Mesendoderm (in vitro differentiated cells): ENCODE data around the gene SCLY.

Source experiments
- DNase-seq: peaks from one replicate; pipeline ENCODE4 v3.0.0; 2013
- H2AK5ac ChIP-seq: 2 replicates; pipeline ENCODE4 v1.6.1; 2013; ENCODE audit warnings: low read length, inconsistent platforms
- H2BK120ac ChIP-seq: 2 replicates; pipeline ENCODE4 v1.6.1; 2013; ENCODE audit warnings: low read depth, mild to moderate bottlenecking, low read length, moderate library complexity, mixed read lengths
- H2BK15ac ChIP-seq: replicated peaks from 2 replicates; pipeline ENCODE4 v1.6.1; 2013; ENCODE audit warnings: low read depth, mild to moderate bottlenecking, moderate library complexity
- H2BK5ac ChIP-seq: 2 replicates; pipeline ENCODE4 v1.6.1; 2013; ENCODE audit warnings: low read length, inconsistent platforms
- H3K18ac ChIP-seq: 2 replicates; pipeline ENCODE4 v1.6.1; 2013; ENCODE audit warnings: mild to moderate bottlenecking, low read length, mixed read lengths
- H3K23ac ChIP-seq: one replicate; pipeline ENCODE4 v1.6.1; 2013; ENCODE audit warnings: low read length
- H3K27ac ChIP-seq: 2 replicates; pipeline ENCODE4 v1.5.1; 2013; ENCODE audit warnings: low read depth, mild to moderate bottlenecking, inconsistent platforms, low read length, moderate library complexity
- H3K27me3 ChIP-seq: 2 replicates; pipeline ENCODE4 v1.6.1; 2013; ENCODE audit warnings: low read length, control low read depth, mild to moderate bottlenecking, inconsistent platforms; ENCODE audit not compliant: insufficient read depth, poor library complexity
- H3K36me3 ChIP-seq: 2 replicates; pipeline ENCODE4 v1.6.1; 2013; ENCODE audit warnings: low read length, inconsistent platforms; ENCODE audit not compliant: control insufficient read depth, insufficient read depth
- H3K4ac ChIP-seq: one replicate; pipeline ENCODE4 v1.6.1; 2013; ENCODE audit warnings: low read depth, mild to moderate bottlenecking, low read length, moderate library complexity
- H3K4me1 ChIP-seq: 2 replicates; pipeline ENCODE4 v1.6.1; 2013; ENCODE audit warnings: low read depth, low read length, inconsistent platforms; ENCODE audit not compliant: control insufficient read depth
- H3K4me2 ChIP-seq: 2 replicates; pipeline ENCODE4 v1.6.1; 2013; ENCODE audit warnings: low read length
- H3K4me3 ChIP-seq: 2 replicates; pipeline ENCODE4 v1.5.1; 2013; ENCODE audit warnings: mild to moderate bottlenecking, low read length
- H3K56ac ChIP-seq: one replicate; pipeline ENCODE4 v1.6.1; 2013; ENCODE audit warnings: low read length
- H3K79me1 ChIP-seq: 2 replicates; pipeline ENCODE4 v1.6.1; 2013; ENCODE audit warnings: low read length, inconsistent platforms
- H3K79me2 ChIP-seq: 2 replicates; pipeline ENCODE4 v1.6.1; 2013; ENCODE audit warnings: mild to moderate bottlenecking, low read length; ENCODE audit not compliant: control insufficient read depth, insufficient read depth
- H3K9ac ChIP-seq: 2 replicates; pipeline ENCODE4 v1.6.1; 2013; ENCODE audit warnings: low read length, inconsistent platforms
- H4K5ac ChIP-seq: one replicate; pipeline ENCODE4 v1.6.1; 2013; ENCODE audit warnings: low read length
- H4K8ac ChIP-seq: one replicate; pipeline ENCODE4 v1.6.1; 2013; ENCODE audit warnings: low read depth, mild to moderate bottlenecking, control low read depth, low read length, moderate library complexity
- WGBS: extraction: QIAGEN DNeasy Blood & Tissue Kit; methylation state at CpG from one replicate; pipeline ENCODE4 v1.1.7; 2013; ENCODE audit warnings: low lambda C conversion rate, missing lambda C conversion rate; ENCODE audit not compliant: insufficient coverage; ENCODE audit errors: extremely low coverage; 5-methylcytosine and 5-hydroxymethylcytosine counted together

The SCLY gene

DNA sequence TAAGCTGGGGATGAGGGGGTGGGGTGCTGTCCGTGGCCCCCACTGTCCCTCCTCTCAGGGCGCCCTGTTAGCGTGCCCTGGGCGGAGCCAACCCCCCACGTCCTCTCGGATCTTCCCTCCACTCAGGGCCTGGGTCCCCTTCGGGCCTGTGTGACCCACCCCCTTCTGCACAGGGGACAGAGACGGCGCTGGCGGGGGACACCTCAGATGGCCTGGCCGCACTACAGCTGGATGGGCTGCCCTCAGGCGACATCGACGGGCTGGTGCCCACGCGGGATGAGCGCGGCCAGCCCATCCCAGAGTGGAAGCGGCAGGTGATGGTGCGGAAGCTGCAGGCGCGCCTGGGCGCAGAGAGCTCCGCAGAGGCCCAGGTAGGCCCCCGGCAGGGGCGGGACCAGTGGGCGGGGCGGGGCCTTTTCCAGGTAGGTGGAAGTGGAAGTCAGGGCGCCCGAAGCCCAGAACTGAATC is 67.8 kb downstream of the SCLY start:
- H3K79me2 ChIP-seq = no peaks in the 10 kb centered on the region
- no peaks in the 10 kb centered on the region for H3K79me1 ChIP-seq
- WGBS = no CpG with 5 or more reads among the region's 30 CpGs
- H3K9ac ChIP-seq = peak overlapping the region; percentile 29
- peak overlapping the region; percentile 44 for H3K4me2 ChIP-seq
- no peak overlapping the region for H4K5ac ChIP-seq
- no peak overlapping the region for H3K4me3 ChIP-seq
- no peak for DNase-seq
- no peak overlapping the region for H3K4ac ChIP-seq
- no peak overlapping the region for H3K27ac ChIP-seq
- no peaks in the 10 kb centered on the region for H3K27me3 ChIP-seq
- H2BK120ac ChIP-seq = no peak overlapping the region
- peaks cover 4% of the 10 kb centered on the region for H3K4me1 ChIP-seq
- H3K18ac ChIP-seq = no peak overlapping the region
- no peak overlapping the region for H3K23ac ChIP-seq
- H3K36me3 ChIP-seq = no peaks in the 10 kb centered on the region
- H3K56ac ChIP-seq = peak overlapping the region; percentile 67
- H2AK5ac ChIP-seq = no peak overlapping the region
- H4K8ac ChIP-seq = no peak overlapping the region
- H2BK15ac ChIP-seq = no peak overlapping the region
- H2BK5ac ChIP-seq = no peak overlapping the region

DNA sequence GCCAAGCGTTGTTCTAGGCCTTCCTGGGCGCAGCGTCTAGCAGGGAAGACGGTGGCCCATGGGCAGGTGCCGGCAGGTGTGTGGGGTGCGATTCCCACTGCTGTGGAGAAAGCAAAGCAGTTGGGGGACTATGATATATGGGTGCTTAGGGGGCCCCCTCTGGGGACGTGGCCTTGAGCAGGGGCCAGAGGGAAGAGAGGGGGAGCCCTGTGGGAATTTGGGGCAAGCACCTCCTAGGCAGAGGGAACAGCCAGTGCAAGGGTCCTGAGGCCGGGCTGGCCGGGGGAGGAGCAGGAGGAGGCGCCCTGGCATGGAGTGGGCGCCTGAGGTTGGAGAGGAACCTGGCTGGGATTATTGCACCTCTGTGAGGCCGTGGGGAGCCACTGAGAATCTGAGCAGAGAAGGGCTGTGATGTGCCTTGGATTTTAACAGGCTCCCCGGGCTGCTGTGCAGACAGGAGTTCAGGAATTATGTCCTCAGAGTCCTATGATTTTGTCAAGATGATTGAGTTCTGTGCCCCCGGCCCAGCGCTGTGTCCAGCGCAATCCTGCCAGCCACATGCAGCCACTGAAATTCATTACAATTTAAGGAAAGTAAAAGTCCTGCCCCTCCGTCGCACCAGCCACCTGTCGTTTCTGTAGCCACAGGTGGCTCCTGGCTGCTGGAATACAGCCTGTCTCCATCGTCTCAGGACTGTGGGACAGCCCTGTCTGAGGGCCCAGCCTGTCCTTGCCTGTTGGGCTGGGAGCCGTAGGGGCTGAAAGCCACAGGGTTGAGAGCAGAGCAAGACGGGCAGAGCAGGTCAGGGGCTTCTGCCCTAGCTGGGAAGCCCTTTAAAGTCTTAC is 68.6 kb downstream of the SCLY start:
- no peaks in the 10 kb centered on the region for H3K79me1 ChIP-seq
- no peak overlapping the region for H3K9ac ChIP-seq
- H3K4me1 ChIP-seq = peaks cover 4% of the 10 kb centered on the region
- H3K27ac ChIP-seq = no peak overlapping the region
- H3K36me3 ChIP-seq = no peaks in the 10 kb centered on the region
- no peak overlapping the region for H2BK15ac ChIP-seq
- H3K23ac ChIP-seq = no peak overlapping the region
- no peak for DNase-seq
- H3K79me2 ChIP-seq = no peaks in the 10 kb centered on the region
- H2AK5ac ChIP-seq = no peak overlapping the region
- no peak overlapping the region for H2BK120ac ChIP-seq
- no CpG with 5 or more reads among the region's 22 CpGs for WGBS
- H4K8ac ChIP-seq = no peak overlapping the region
- H3K56ac ChIP-seq = peak overlapping the region; percentile 49
- no peak overlapping the region for H3K4me3 ChIP-seq
- H2BK5ac ChIP-seq = no peak overlapping the region
- no peak overlapping the region for H3K4me2 ChIP-seq
- H4K5ac ChIP-seq = no peak overlapping the region
- H3K27me3 ChIP-seq = no peaks in the 10 kb centered on the region
- no peak overlapping the region for H3K18ac ChIP-seq
- H3K4ac ChIP-seq = no peak overlapping the region

DNA sequence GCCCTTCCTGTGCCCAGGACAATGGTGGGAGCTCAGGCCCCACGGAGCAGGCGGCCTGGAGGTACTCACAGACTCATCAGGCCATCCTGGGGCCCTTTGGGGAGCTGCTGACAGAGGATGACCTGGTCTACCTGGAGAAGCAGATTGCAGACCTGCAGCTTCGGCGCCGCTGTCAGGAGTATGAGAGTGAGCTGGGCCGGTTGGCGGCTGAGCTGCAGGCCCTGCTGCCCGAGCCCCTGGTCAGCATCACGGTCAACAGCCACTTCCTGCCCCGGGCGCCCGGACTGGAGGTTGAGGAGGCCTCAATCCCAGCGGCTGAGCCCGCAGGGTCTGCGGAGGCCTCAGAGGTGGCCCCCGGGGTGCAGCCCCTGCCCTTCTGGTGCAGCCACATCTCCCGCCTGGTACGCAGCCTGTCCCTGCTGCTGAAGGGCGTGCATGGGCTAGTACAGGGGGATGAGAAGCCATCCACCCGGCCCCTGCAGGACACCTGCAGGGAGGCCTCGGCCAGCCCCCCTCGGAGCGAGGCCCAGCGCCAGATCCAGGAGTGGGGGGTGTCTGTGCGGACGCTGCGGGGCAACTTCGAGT is 69.4 kb downstream of the SCLY start:
- no peak overlapping the region for H3K9ac ChIP-seq
- no peaks in the 10 kb centered on the region for H3K27me3 ChIP-seq
- H3K18ac ChIP-seq = no peak overlapping the region
- no peak overlapping the region for H2BK15ac ChIP-seq
- no CpG with 5 or more reads among the region's 28 CpGs for WGBS
- no peak overlapping the region for H3K4me2 ChIP-seq
- no peak for DNase-seq
- no peak overlapping the region for H4K5ac ChIP-seq
- H3K4me3 ChIP-seq = no peak overlapping the region
- no peak overlapping the region for H3K4ac ChIP-seq
- H3K4me1 ChIP-seq = peaks cover 4% of the 10 kb centered on the region
- H3K79me2 ChIP-seq = no peaks in the 10 kb centered on the region
- H2BK120ac ChIP-seq = no peak overlapping the region
- no peak overlapping the region for H2BK5ac ChIP-seq
- H3K23ac ChIP-seq = no peak overlapping the region
- H3K36me3 ChIP-seq = no peaks in the 10 kb centered on the region
- H3K79me1 ChIP-seq = no peaks in the 10 kb centered on the region
- no peak overlapping the region for H3K56ac ChIP-seq
- H4K8ac ChIP-seq = no peak overlapping the region
- H3K27ac ChIP-seq = no peak overlapping the region
- H2AK5ac ChIP-seq = no peak overlapping the region

DNA sequence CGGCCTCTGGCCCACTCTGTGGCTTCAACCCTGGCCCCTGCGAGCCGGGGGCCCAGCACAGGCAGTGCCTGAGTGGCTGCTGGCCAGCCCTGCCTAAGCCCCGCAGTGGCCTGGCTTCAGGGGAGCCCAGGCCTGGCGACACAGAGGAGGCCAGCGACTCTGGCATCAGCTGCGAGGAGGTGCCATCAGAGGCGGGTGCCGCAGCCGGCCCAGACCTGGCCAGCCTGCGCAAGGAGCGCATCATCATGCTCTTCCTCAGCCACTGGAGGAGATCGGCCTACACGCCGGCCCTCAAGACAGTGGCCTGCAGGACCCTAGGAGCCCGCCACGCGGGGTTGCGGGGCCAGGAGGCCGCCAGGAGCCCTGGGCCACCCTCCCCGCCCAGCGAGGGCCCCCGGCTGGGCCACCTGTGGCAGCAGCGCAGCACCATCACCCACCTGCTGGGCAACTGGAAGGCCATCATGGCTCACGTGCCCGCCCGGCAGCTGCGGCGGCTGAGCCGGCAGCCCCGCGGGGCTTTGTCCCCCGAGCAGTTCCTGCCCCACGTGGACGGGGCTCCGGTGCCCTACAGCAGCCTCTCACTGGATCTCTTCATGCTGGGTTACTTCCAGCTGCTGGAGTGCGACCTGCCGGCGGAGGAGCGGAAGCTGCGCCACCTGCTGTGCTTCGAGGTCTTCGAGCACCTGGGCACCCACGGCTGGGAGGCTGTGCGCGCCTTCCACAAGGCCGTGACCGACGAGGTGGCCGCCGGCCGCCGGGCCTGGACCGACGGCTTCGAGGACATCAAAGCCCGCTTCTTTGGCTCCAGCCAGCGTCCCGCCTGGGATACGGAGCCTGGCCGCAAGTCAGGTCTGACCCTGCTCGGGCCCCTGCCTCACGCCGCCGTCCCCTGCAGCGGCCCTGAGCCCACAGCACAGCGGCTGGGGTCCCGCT is 70.2 kb downstream of the SCLY start:
- no peaks in the 10 kb centered on the region for H3K27me3 ChIP-seq
- H2AK5ac ChIP-seq = no peak overlapping the region
- H3K27ac ChIP-seq = no peak overlapping the region
- H2BK120ac ChIP-seq = no peak overlapping the region
- no peak overlapping the region for H3K23ac ChIP-seq
- H3K36me3 ChIP-seq = no peaks in the 10 kb centered on the region
- H3K56ac ChIP-seq = no peak overlapping the region
- no peak for DNase-seq
- H4K5ac ChIP-seq = no peak overlapping the region
- peaks cover 4% of the 10 kb centered on the region for H3K4me1 ChIP-seq
- H3K18ac ChIP-seq = no peak overlapping the region
- no CpG with 5 or more reads among the region's 68 CpGs for WGBS
- H2BK5ac ChIP-seq = no peak overlapping the region
- H3K79me2 ChIP-seq = no peaks in the 10 kb centered on the region
- H4K8ac ChIP-seq = no peak overlapping the region
- no peak overlapping the region for H3K4me2 ChIP-seq
- no peak overlapping the region for H3K4me3 ChIP-seq
- no peak overlapping the region for H3K4ac ChIP-seq
- no peaks in the 10 kb centered on the region for H3K79me1 ChIP-seq
- no peak overlapping the region for H3K9ac ChIP-seq
- no peak overlapping the region for H2BK15ac ChIP-seq

DNA sequence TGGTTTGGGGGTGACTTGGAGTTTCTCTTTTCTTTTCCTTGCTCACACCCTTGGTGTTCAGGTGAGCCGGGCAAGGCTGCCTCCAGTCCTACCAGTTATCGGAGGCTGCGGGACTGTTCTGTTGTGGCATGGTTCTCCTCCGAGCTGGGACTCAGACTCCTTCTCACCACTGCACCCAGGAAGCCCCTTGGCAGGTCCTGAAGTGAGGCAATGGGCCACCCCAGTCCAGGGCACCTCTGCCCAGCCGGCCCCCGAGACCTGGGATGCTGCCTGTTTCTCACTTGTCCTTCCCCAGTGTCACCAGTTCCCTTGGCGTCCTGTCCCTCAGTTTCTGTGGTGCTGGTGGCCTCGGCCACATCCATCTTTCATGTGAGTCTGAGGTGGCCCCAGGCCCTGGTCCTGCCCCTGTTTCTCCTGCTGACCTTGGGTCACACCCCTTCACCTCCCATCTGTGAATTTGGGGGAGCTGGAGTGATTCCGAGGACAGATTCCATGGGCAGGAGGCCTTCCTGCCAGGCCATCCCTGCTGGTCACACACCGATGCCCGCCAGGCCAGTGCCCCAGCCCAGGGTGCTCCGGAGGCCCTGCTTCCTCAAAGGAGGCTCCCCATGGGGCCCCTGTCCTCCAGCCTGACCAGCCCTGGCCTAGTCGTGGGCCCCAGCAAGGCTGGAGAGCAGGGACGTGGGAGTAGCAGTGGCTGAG is 71.1 kb downstream of the SCLY start:
- Histone ChIP-seq H2AK5ac (no peak overlapping the region), H4K8ac (no peak overlapping the region), H3K9ac (no peak overlapping the region), H2BK5ac (no peak overlapping the region), H3K27me3 (no peaks in the 10 kb centered on the region), H3K79me1 (no peaks in the 10 kb centered on the region), H3K4me1 (peaks cover 3% of the 10 kb centered on the region), H2BK15ac (no peak overlapping the region), H3K4me2 (no peak overlapping the region), H3K4me3 (no peak overlapping the region), H3K79me2 (no peaks in the 10 kb centered on the region), H3K4ac (no peak overlapping the region), H3K36me3 (no peaks in the 10 kb centered on the region), H3K56ac (no peak overlapping the region), H3K27ac (no peak overlapping the region), H3K18ac (no peak overlapping the region), H2BK120ac (no peak overlapping the region), H4K5ac (no peak overlapping the region), H3K23ac (no peak overlapping the region)
- WGBS = no CpG with 5 or more reads among the region's 14 CpGs
- DNase-seq = no peak
